ENCODE data around the gene ASNSD1. TPM values are rescaled to one million over a fixed set of nuclear protein-coding genes. Genes with fewer than 3 reads are reported as not detected.

ASNSD1 gene
- total RNA-seq, 4 donors from 2014 or later = 42.6 to 66.6 (median 53.4) TPM

DNA sequence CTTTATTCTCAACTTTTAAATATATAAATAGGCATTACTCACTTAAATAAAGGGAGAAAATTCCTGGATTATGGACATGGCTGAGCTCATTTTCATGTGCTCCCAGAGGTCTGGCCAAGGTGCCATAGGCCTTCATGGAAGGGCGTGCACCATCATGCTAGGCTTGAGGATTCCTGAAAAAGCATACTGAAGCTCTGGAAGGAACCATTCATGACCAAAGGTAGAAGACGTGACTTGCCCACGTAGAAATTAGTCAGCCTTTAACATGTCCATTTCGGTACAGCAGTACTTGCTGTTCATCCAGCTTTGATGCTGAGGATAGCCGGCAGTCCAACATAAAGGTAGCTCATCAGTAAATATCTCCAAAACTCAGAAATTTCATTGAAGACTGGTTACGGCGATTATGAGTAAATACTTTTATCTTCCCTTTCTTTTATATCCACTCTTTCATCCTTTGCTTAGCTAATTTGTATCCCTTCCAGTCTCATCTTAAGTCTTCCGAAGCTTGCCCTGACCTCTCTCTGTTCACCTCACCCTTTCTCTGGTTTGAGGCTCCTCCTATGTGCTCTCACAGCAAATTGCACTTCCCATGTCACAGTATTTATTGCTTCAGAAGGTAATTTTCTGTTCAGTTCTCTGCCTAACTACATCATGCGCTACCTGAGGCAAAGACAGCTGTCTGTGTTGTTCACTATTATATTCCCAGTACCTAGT is 32.3 kb upstream of the ASNSD1 start:
- no peak for DNase-seq (ENCODE audit: low spot score in 2 of 2)
- 91% methylated on average over 9 of the region's 9 CpGs for WGBS, 2 donors
- H3K4me1 ChIP-seq = no peaks in the 10 kb centered on the region
- H3K36me3 ChIP-seq = no peaks in the 10 kb centered on the region
- H3K4me3 ChIP-seq = no peak overlapping the region
- H3K27ac ChIP-seq = no peak overlapping the region
- H3K9me3 ChIP-seq = no peaks in the 10 kb centered on the region
- TF ChIP-seq EP300 (IDR thresholded peaks at IDR 0.05) = no peak
- no peaks in the 10 kb centered on the region for H3K27me3 ChIP-seq

DNA sequence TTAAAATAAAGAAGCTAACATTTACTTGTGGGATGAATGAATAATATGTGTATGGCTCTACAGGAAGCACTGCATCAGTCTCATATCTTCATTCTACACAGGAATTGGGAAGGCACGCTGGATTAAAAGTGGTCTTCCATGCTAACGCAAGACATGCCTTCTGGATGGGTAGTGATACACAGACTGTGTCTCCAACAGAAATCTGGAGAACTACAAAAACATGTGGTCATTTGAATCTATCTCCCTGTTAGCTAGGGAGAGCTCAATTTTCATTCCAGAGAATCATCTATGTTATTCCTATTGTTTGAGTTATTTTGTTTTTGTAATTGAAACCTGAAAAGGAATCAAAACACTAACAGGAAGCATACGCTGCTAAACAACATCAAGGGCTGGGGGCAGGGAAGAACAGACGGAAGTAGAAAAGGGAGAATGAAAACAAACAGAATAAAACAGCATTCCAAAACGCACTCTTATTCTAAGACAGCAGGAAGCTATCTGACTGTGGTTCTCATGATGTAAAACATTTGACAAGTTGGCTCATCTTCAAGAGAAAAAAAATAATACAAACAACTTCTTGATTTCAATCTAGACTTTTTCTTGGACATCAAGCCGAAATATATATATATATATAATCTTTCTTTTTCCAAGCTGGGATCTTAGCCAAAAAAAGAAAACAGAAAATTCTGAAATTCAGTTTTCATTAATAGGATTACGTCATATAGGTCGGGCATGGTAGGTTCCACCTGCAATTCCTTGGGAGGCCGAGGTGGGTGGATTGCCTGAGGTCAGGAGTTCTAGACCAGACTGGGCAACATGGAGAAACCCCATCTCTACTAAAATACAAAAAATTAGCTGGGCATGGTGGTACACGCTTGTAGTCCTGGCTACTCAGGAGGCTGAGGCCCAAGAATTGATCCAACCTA is 31.5 kb upstream of the ASNSD1 start:
- Histone ChIP-seq H3K4me1 (no peaks in the 10 kb centered on the region), H3K4me3 (no peak overlapping the region), H3K36me3 (no peaks in the 10 kb centered on the region), H3K9me3 (no peaks in the 10 kb centered on the region), H3K27ac (no peak overlapping the region), H3K27me3 (no peaks in the 10 kb centered on the region)
- DNase-seq (ENCODE audit: low spot score in 2 of 2) = no peak
- TF ChIP-seq, protein P1, sequence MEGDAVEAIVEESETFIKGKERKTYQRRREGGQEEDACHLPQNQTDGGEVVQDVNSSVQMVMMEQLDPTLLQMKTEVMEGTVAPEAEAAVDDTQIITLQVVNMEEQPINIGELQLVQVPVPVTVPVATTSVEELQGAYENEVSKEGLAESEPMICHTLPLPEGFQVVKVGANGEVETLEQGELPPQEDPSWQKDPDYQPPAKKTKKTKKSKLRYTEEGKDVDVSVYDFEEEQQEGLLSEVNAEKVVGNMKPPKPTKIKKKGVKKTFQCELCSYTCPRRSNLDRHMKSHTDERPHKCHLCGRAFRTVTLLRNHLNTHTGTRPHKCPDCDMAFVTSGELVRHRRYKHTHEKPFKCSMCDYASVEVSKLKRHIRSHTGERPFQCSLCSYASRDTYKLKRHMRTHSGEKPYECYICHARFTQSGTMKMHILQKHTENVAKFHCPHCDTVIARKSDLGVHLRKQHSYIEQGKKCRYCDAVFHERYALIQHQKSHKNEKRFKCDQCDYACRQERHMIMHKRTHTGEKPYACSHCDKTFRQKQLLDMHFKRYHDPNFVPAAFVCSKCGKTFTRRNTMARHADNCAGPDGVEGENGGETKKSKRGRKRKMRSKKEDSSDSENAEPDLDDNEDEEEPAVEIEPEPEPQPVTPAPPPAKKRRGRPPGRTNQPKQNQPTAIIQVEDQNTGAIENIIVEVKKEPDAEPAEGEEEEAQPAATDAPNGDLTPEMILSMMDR (IDR thresholded peaks at IDR 0.05) = no peak
- TF ChIP-seq EP300 (IDR thresholded peaks at IDR 0.05) (no peak), POLR2A (IDR thresholded peaks at IDR 0.05) (no peak)
- 57 to 59% methylated on average over 10 of the region's 10 CpGs for WGBS, 2 donors

DNA sequence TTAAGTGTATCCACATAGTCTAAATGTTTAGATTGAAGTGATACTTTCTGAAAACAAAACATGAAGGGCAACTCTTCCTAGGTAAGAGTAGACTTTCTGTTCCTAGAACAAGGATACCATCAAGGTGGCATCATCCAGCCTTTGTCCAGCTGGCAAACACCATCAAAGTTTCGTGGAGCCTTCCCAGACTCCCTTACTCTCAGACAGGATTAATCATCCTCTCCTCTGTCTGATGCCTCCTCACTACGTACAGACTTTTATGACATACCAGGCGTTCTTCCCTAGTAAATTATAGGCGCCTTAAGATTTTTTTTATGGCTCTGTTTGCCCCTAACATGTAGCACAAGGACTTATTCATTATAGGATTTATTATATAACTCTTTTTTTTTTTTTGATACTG is 29.4 kb upstream of the ASNSD1 start:
- Histone ChIP-seq H3K9me3 (no peaks in the 10 kb centered on the region), H3K4me3 (no peak overlapping the region), H3K27me3 (no peaks in the 10 kb centered on the region), H3K27ac (no peak overlapping the region), H3K4me1 (no peaks in the 10 kb centered on the region), H3K36me3 (no peaks in the 10 kb centered on the region)
- no peak for DNase-seq (ENCODE audit: low spot score in 2 of 2)
- TF ChIP-seq, protein P1 (IDR thresholded peaks at IDR 0.05) = no peak
- TF ChIP-seq EP300 (IDR thresholded peaks at IDR 0.05) (no peak), POLR2A (IDR thresholded peaks at IDR 0.05) (no peak)
- 66 to 69% methylated on average over 4 of the region's 4 CpGs for WGBS, 2 donors

DNA sequence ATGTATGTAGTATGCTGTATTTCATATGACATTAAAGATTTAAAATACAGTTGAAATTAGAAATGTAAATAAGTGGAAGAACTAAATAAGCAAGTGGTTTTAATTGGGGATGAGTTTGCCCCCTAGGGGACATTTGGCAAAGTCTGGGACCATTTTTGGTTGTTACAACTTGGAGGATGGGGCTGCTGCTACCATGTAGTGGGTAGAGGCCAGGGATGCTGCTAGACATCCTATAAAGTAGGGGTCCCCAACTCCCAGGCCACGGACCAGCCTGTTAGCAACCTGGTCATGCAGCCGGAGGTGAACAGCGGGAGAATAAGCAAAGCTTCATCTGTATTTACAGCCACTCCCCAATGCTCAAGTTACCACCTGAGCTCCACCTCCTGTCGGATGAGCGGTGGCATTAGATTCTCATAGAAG is 27.9 kb upstream of the ASNSD1 start:
- DNase-seq (ENCODE audit: low spot score in 2 of 2) = no peak
- TF ChIP-seq, protein P1 (IDR thresholded peaks at IDR 0.05) = peak in 1 of 5 experiments; percentile 9
- TF ChIP-seq EP300 (IDR thresholded peaks at IDR 0.05) = no peak
- no peaks in the 10 kb centered on the region for H3K9me3 ChIP-seq
- 70 to 85% methylated on average over 5 of the region's 5 CpGs for WGBS, 2 donors
- H3K27ac ChIP-seq = no peak overlapping the region
- H3K36me3 ChIP-seq = no peaks in the 10 kb centered on the region
- no peaks in the 10 kb centered on the region for H3K27me3 ChIP-seq
- no peak overlapping the region for H3K4me3 ChIP-seq
- no peaks in the 10 kb centered on the region for H3K4me1 ChIP-seq

DNA sequence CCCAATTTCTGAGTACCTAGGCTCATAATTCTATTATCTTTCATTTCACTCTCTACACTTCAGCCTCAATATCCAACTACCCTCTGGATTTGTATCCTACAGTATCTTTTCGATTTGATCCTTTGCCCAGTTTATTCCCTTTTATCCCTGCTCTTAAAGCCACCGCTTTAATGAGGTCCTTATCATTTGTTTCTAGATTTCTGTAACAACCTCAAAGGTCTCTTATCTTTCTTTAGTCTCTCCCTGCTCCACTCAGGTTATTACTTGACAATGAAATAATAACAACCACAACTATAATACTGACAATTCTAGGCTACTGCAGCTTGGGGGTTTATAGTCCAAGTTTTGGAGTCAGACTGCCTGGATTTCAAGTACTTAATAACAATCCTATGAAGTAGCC is 25.9 kb upstream of the ASNSD1 start:
- Histone ChIP-seq H3K4me1 (no peaks in the 10 kb centered on the region), H3K36me3 (no peaks in the 10 kb centered on the region), H3K27ac (no peak overlapping the region), H3K9me3 (no peaks in the 10 kb centered on the region), H3K27me3 (no peaks in the 10 kb centered on the region), H3K4me3 (no peak overlapping the region)
- 90 to 94% methylated on average over 2 of the region's 2 CpGs for WGBS, 2 donors
- no peak for DNase-seq (ENCODE audit: low spot score in 2 of 2)
- TF ChIP-seq, protein P1 (IDR thresholded peaks at IDR 0.05) = no peak
- no peak for TF ChIP-seq POLR2A (IDR thresholded peaks at IDR 0.05)
- TF ChIP-seq EP300 (IDR thresholded peaks at IDR 0.05) = no peak

Data from tibial nerve (tissue), 4 donors.